ENCODE measurements around the gene NPHP1. TPM values are rescaled to one million over a fixed set of nuclear protein-coding genes. Genes with fewer than 3 reads are reported as not detected.

NPHP1 gene
- total and polyA plus RNA-seq, 2 of the 8 experiments (the other 6 are each of a cell fraction or from before 2014, with no cell fraction given), result 1.4 to 2.8 TPM

DNA sequence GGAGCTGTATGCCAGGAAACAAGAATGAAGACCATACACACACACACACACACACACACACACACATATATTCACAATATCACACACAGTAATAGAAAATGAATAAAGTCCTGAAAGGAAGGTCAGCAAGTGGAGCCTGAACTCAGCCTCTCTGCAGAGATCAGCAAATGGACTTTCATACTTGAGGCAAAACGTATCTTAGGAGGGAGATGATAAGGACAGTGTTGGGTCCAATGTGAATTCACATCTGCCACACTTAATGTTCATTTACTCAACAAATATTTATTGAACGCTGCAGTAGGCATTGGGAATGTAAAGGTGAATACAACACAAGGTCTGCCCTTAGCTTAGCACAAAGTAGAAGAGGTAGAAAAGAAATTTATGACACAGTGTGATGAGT is 10.3 kb upstream of the NPHP1 start:
- TF ChIP-seq TEAD4 (IDR thresholded peaks at IDR 0.05; ENCODE audit: low read depth, low read length) (no peak), BACH1 (IDR thresholded peaks at IDR 0.05; ENCODE audit: low read length) (no peak), NRF1 (IDR thresholded peaks at IDR 0.05; ENCODE audit: low read depth, low read length) (no peak), SP2 (IDR thresholded peaks at IDR 0.05; ENCODE audit: low read length) (no peak), ZNF274 (IDR thresholded peaks at IDR 0.05; ENCODE audit: borderline replicate concordance, extremely low read depth, low read length) (no peak), SP4 (IDR thresholded peaks at IDR 0.05; ENCODE audit: low read length) (no peak)
- Histone ChIP-seq H3K4me1 (replicated peaks in 1 of 4; ENCODE audit: control insufficient read depth in 3 of 4, insufficient read depth in 4 of 4, low read length in 3 of 4) (no peaks in the 10 kb centered on the region), H2BK15ac (ENCODE audit: low read length) (no peak overlapping the region), H3K4me3 (ENCODE audit: extremely low read depth in 1 of 4, insufficient read depth in 2 of 4, low read depth in 3 of 4, low read length in 4 of 4) (no peak overlapping the region), H3K4ac (replicated peaks; ENCODE audit: insufficient read length, low read depth, low read length) (no peak overlapping the region), H4K91ac (replicated peaks; ENCODE audit: insufficient read length, low read length) (no peak overlapping the region), H4K5ac (ENCODE audit: insufficient read length, low read depth, low read length) (no peak overlapping the region), H4K8ac (ENCODE audit: extremely low read depth, insufficient read depth, low read length) (no peak overlapping the region), H3K36me3 (ENCODE audit: control insufficient read depth in 2 of 4, insufficient read depth in 4 of 4, low read length in 3 of 4) (peaks cover 0 to 3% (median under 1%) of the 10 kb centered on the region in 4 experiments; a peak in 2 of 8 replicates), H3K27me3 (replicated peaks in 1 of 4; ENCODE audit: control insufficient read depth in 3 of 4, extremely low read depth in 1 of 4, insufficient read depth in 3 of 4, low read length in 3 of 4) (no peaks in the 10 kb centered on the region), H3K79me1 (ENCODE audit: low read depth, low read length) (no peaks in the 10 kb centered on the region), H2BK120ac (replicated peaks; ENCODE audit: low read depth, low read length) (no peak overlapping the region), H3K18ac (ENCODE audit: extremely low read depth, low read length) (no peak overlapping the region), H3K9me3 (ENCODE audit: insufficient read depth in 2 of 2, low read depth in 1 of 2, low read length in 1 of 2) (peaks cover 9 to 29% of the 10 kb centered on the region in 2 experiments; a peak in 3 of 4 replicates), H2AK5ac (ENCODE audit: low read depth, low read length) (no peak overlapping the region), H2BK5ac (ENCODE audit: low read depth, low read length) (no peak overlapping the region), H4K20me1 (replicated peaks in 1 of 2; ENCODE audit: control insufficient read depth in 1 of 2, insufficient read depth in 2 of 2, low read length in 2 of 2) (no peaks in the 10 kb centered on the region), H3K79me2 (ENCODE audit: control insufficient read depth in 1 of 2, insufficient read depth in 2 of 2, low read length in 2 of 2) (peaks cover 0 to 4% of the 10 kb centered on the region in 2 experiments; a peak in 1 of 4 replicates), H2AFZ (ENCODE audit: low read length) (no peak overlapping the region), H2BK20ac (ENCODE audit: low read length) (no peak overlapping the region), H3K9ac (replicated peaks in 1 of 4; ENCODE audit: extremely low read depth in 1 of 4, low read depth in 3 of 4, low read length in 3 of 4) (no peak overlapping the region), H3K56ac (replicated peaks; ENCODE audit: insufficient read length, low read depth, low read length) (no peak overlapping the region), H3K14ac (ENCODE audit: insufficient read length) (no peak overlapping the region), H3K23ac (ENCODE audit: insufficient read length) (no peak overlapping the region), H3K4me2 (ENCODE audit: insufficient read depth in 1 of 2, low read depth in 2 of 2, low read length in 2 of 2) (no peak overlapping the region), H3K23me2 (ENCODE audit: low read depth, low read length) (peaks cover 4% of the 10 kb centered on the region; the same call in 1 of the 2 replicates), H3K27ac (ENCODE audit: low read depth, low read length) (no peak overlapping the region), H2BK12ac (ENCODE audit: low read depth, low read length) (no peak overlapping the region)
- ChIA-PET CTCF (ENCODE audit: partially characterized antibody) (no interaction called here), POLR2A (ENCODE audit: partially characterized antibody) (interaction anchor here (0.9 kb wide), 1 partner anchor 11 kb away, joined by 4 read pairs; the partner anchor contains the start of gene NPHP1)
- WGBS, 2 experiments (ENCODE audit: extremely low coverage in 1 of 2, insufficient coverage in 1 of 2, insufficient read length in 1 of 2, insufficient replicate concordance in 2 of 2, low coverage in 1 of 2, low lambda C conversion rate in 2 of 2, missing lambda C conversion rate in 1 of 2), result 93% methylated on average over 2 of the region's 2 CpGs; no CpG with 5 or more reads in 1 of the 2 experiments
- no peak for FAIRE-seq
- no peak for DNase-seq (ENCODE audit: low read depth in 1 of 2, low spot score in 2 of 2)
